Stimulated activated effector memory CD8-positive, alpha-beta T cell treated with anti-CD3 and anti-CD28 coated beads, Interleukin-12 subunit alpha, Interleukin-12 subunit beta, amount 100 ng/mL, for 72 hours (primary cell): ENCODE results near the gene MCF2L.
"Not testable (repeated sequence)": the region's sequence is repeated elsewhere in the genome, so short reads cannot be mapped to it uniquely, and the experiment has no call there.

Source experiments
- ATAC-seq: fragments of 150-1000 bp; cut with Tn5 transposase; 2 replicates; pipeline ENCODE4 v1.10.0; 2021
- DNase-seq, 2 donors: peaks; one replicate each; pipeline ENCODE4 v3.0.0; 2021 to 2022; ENCODE audit warnings: low spot score in 2 of 2
- H3K27ac Mint-ChIP-seq: one replicate; pipeline ENCODE4 v1.8.0; 2022; ENCODE audit warnings: mild to moderate bottlenecking, mixed read lengths
- H3K36me3 Mint-ChIP-seq: one replicate; pipeline ENCODE4 v1.8.0; 2022; ENCODE audit warnings: mild to moderate bottlenecking, mixed read lengths
- H3K4me1 Mint-ChIP-seq: one replicate; pipeline ENCODE4 v1.8.0; 2022; ENCODE audit warnings: mixed read lengths
- H3K4me3 Mint-ChIP-seq: one replicate; pipeline ENCODE4 v1.8.0; 2022; ENCODE audit warnings: mild to moderate bottlenecking, mixed read lengths
- H3K9me3 Mint-ChIP-seq: one replicate; pipeline ENCODE4 v1.8.0; 2022; ENCODE audit warnings: mixed read lengths

Gene MCF2L

DNA sequence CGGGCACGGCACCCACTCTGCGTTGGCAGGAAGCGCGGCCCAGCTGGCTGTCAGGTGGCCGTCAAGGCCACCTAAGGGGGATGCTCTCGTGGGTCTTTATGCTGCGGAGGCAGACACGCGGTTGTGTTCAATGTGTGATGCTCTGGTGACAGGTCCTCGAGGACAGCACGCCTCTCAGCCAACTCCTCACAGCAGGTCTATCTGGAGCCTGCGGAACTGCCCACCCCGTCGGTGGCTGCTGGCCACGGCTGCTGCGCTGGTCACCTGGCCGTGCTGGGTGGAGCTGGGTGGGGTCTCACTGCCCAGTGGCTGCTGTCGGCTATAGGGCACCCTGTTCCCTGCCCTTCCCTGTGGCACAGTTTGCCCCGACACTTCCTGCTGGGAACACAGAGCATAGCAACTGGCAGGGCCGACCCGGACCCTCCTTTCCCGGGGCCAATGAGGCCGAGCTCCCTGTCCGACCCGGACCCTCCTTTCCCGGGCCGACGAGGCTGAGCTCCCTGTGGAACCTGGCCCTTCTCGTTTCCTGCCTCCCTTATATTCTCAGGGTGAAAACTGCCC, 122.3 kb downstream of the MCF2L start:
- no peak overlapping the region for H3K27ac Mint-ChIP-seq
- DNase-seq (no peak), ATAC-seq (no peak)
- H3K9me3 Mint-ChIP-seq = no peaks in the 10 kb centered on the region
- no peaks in the 10 kb centered on the region for H3K36me3 Mint-ChIP-seq
- H3K4me3 Mint-ChIP-seq = no peak overlapping the region
- no peaks in the 10 kb centered on the region for H3K4me1 Mint-ChIP-seq

DNA sequence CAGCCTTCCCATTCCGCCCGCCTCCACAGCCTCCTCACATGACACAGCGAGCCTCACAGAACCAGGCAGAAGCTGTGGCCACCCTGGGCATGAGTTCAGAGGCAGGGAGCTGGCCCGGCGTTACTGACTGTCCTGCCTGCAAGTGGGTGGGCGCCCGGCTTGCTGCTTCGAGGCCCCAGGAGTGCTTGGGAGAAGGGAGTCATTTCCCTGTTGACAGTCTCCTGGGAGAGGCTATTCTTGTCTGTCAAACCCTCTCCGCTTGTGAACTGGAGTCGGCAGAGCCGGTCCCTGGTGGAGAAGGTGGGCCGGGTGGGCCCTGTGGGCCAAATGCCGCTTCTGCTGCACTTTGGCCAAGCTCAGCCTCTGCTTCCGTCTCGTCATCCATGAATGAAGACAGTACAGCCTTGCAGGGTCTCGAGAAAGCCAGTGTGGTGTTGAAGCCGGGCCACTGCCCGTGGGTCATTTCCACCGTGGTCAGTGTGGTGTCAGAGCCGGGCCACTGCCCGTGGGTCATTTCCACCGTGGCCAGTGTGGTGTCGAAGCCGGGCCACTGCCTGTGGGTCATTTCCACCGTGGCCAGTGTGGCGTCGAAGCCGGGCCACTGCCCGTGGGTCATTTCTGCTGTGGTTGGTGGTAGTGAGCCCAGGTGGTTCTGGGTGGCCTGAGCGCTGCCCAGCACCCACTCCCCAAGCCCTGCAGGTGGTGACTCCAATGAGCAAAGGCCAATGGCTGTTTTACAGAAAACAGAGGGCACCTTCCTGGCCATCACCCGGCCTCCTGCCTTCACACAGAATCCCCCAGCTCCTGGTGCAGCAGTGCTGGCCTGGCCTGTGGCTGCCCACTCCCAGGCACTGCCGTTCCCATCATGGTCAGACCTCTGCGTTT, 123.1 kb downstream of the MCF2L start:
- no peak overlapping the region for H3K4me3 Mint-ChIP-seq
- DNase-seq (no peak), ATAC-seq (no peak)
- no peaks in the 10 kb centered on the region for H3K4me1 Mint-ChIP-seq
- H3K9me3 Mint-ChIP-seq = no peaks in the 10 kb centered on the region
- no peak overlapping the region for H3K27ac Mint-ChIP-seq
- H3K36me3 Mint-ChIP-seq = no peaks in the 10 kb centered on the region

DNA sequence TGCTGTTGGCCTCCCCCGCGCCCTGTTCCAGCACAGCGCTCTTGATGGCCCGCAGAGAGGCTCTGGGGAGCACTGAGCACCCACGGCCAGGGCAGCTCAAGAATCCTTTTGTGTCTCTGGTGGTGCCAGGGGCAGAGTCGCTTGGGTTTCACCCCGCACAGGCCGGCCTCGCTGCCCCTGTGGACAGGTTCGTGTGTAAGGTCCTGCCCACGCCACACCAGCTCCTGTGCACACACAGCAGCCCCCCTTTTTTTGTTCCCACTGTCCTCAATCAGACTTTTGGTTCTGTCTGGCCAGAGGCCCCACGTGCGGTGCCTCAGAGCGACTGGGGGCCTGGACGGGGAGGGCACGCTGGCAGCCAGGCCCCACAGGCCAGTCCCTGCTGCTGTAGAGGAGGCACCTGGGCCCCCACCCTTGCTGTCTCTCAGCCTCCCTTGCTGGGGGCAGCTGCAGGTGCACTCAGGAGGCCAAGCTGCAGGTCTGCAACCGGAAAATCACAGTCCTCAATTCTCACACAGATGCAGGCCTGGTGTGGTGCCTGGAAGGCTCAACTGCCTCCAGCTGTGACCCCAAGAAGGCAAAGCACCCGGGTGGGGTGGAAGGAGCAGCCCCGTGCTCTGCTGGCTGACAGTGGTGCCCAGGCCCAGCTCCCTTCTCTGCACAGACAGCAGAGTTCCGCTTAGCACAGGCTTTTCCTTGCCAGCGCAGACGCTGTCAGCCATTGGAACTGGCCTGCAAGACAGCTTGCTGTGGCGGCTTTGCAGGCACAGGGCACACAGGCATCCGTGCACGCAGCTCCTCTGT, 124.0 kb downstream of the MCF2L start:
- Mint-ChIP-seq H3K4me3 (no peak overlapping the region), H3K36me3 (no peaks in the 10 kb centered on the region), H3K9me3 (no peaks in the 10 kb centered on the region), H3K27ac (no peak overlapping the region), H3K4me1 (no peaks in the 10 kb centered on the region)
- DNase-seq = no peak
- no peak for ATAC-seq

DNA sequence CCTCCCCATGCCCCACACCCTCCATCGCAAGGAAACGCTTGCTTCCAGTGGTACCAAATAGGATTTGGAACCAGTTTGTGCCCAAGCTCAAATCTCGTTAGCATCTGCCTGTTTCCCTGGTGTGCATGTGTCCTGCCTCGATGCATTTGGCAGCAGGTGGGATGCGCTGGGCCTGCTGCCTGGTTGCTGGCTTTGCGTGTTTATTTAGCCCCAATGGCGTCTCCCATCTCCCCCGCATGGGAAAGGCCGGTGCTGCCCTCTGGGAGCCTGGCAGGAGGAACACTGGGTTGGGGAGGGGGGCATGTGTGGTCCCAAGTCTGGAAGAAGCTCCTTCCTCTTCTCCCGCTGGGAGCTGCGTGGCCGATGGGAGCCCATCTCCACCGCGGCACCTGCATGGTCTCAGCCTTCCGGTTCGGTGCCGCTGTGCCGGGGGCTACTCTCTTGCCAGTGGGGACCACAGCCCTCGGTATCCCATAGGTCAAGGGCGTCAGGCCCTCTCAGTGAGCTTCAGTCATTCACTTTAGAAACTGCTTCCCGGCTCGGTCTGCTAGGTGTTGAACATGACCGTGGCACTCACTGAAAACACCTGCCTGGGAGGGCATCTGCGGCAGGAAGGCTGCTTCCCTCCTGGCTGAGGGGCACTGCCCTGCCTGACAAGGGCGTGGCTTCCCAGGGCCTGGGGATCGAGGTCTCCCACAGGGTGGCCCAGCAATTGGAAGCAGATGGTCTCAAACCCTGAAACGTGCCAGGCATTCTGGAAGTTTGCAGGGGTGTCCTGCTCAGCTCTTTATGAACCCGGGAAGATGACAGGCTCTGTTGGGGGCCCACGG, 124.8 kb downstream of the MCF2L start:
- H3K27ac Mint-ChIP-seq = no peak overlapping the region
- H3K4me1 Mint-ChIP-seq = no peaks in the 10 kb centered on the region
- no peak for ATAC-seq
- no peaks in the 10 kb centered on the region for H3K9me3 Mint-ChIP-seq
- no peak for DNase-seq
- H3K4me3 Mint-ChIP-seq = no peak overlapping the region
- no peaks in the 10 kb centered on the region for H3K36me3 Mint-ChIP-seq

DNA sequence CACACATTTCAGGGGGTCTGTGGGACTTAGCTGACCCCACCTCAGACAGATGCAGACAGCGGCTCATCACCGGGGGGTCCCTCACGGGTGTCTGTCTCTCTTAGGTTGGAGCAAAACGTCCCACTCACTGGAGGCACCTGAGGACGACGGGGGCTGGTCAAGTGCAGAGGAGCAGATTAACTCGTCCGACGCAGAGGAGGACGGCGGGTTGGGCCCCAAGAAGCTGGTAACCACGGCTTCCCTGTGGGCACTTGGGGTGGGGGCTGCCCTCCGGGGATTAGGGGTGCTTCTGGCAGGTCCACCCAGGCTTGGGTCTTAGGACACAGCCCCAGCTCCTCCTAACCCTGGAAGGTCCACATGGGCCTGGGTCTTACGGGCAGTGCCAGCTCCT, 125.4 kb downstream of the MCF2L start:
- Mint-ChIP-seq H3K4me3 (no peak overlapping the region), H3K27ac (no peak overlapping the region), H3K4me1 (no peaks in the 10 kb centered on the region), H3K36me3 (no peaks in the 10 kb centered on the region), H3K9me3 (no peaks in the 10 kb centered on the region)
- no peak for ATAC-seq
- no peak for DNase-seq

DNA sequence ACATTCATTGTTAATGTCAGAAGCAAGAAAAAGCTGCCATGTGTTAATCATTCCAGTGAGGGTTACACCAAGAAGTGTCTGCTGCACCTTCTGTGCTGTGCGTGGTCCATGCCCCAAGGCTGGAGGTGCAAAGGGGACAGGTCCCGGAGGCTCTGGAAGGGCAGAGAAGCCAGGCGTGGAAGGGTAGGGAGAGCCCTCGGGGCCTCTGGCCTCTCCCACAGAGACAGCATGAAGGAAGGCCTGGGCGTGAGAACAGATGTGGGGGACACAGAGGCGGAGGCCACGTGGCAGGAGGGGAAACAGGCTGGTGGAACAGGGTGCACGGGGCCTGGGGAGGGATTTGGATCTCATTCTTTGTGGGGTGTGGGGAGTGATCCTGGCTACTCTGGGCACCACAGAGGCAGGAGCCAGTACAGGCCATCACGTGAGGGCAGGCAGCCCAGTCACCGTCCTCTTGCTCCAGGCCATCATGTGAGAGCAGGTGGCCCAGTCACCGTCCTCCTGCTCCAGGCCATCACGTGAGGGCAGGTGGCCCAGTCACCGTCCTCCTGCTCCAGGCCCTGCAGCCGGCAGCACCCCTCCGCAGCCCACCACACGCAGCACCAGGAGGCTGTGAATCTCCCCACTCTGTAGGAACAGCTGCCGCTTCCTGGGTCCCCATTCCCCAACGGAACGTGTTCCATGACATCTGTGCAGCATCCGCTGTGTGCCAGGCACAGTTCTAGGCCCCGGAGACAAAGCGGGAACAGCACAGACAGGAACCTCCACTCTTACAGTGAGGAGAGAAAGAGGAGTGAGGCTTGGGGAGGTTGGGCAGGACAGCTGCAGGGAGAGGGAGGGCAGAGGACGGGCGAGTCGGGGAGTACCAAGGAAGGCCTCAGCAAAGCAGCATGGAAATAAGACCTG, 126.4 kb downstream of the MCF2L start:
- DNase-seq (no peak), ATAC-seq (no peak)
- Mint-ChIP-seq H3K4me1 (no peaks in the 10 kb centered on the region), H3K4me3 (no peak overlapping the region), H3K27ac (no peak overlapping the region), H3K36me3 (no peaks in the 10 kb centered on the region), H3K9me3 (no peaks in the 10 kb centered on the region)

DNA sequence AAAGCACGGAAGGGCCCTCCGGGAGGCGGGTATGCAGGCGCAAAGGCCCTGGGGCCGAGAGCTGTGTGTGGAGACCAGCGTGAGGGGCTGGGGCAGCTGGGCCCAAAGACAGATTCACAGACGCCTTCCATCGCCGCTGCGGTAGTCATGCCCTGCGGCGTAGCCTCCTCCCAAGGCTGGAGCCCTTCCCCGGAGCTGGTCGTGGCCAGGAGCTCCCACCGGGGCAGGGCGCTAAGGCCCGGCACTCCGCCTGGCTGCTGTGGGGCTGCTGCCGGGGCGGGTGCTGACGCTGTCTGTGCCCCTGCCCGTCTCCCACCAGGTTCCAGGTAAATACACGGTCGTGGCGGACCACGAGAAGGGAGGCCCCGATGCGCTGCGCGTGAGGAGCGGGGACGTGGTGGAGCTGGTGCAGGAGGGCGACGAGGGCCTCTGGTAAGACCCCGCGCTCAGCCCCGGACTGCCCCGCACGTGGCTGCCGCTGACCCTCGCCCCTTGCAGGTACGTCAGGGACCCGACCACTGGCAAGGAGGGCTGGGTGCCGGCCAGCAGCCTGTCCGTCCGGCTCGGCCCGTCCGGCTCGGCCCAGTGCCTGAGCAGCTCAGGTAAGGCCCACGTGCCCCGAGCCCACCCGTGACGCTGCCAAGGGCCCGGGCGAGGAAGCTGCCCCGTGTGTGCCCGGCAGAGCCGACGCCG, 127.2 kb downstream of the MCF2L start:
- H3K4me1 Mint-ChIP-seq = no peaks in the 10 kb centered on the region
- H3K4me3 Mint-ChIP-seq = no peak overlapping the region
- ATAC-seq = no peak
- no peak for DNase-seq
- no peaks in the 10 kb centered on the region for H3K36me3 Mint-ChIP-seq
- H3K9me3 Mint-ChIP-seq = no peaks in the 10 kb centered on the region
- H3K27ac Mint-ChIP-seq = no peak overlapping the region

DNA sequence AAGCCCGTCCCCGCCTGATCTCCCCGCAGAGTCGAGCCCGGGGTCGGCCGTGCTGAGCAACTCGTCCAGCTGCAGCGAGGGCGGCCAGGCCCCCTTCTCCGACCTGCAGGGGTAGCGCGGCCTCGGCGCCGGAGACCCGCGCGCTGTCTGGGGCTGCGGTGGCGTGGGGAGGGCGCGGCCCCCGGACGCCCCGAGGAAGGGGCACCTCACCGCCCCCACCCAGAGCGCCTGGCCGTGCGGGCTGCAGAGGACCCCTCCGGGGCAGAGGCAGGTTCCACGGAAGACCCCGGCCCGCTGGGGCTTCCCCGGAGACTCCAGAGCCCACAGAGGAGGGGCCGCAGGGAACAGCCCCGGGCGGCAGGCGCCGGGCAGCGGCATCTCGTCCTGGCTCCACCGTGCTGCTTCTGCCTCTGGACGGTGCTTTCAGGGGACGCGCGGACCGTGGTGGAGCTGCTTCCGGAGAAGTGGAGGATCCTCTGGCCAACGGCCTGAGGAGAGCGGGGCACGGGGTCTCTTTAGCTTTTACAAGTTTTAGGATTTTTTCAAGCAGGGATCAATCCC, 127.8 kb downstream of the MCF2L start:
- ATAC-seq (no peak), DNase-seq (no peak)
- Mint-ChIP-seq H3K4me1 (no peaks in the 10 kb centered on the region), H3K4me3 (no peak overlapping the region), H3K27ac (no peak overlapping the region), H3K9me3 (no peaks in the 10 kb centered on the region), H3K36me3 (no peaks in the 10 kb centered on the region)

DNA sequence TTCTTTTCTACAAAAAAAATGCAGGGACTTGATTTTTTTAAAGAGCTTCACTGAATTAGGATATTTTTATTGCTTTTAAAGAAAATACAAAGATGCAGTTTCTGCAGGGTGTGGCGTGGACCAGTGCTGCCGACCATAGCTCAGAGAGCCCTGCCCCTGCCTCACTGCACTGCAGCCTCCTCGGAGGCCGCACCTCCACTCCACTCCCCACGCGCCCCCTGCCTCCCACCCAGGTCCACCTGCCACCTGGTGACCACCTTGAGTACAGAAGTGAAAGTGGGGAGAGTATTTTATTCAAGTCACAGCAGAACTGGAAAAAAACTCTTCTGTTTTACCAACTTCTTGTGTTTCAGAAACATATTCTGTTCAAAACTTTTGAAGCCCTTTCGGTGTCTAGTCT, 128.6 kb downstream of the MCF2L start:
- ATAC-seq (no peak), DNase-seq (no peak)
- no peak overlapping the region for H3K27ac Mint-ChIP-seq
- no peak overlapping the region for H3K4me3 Mint-ChIP-seq
- H3K9me3 Mint-ChIP-seq = no peaks in the 10 kb centered on the region
- no peaks in the 10 kb centered on the region for H3K4me1 Mint-ChIP-seq
- no peaks in the 10 kb centered on the region for H3K36me3 Mint-ChIP-seq

DNA sequence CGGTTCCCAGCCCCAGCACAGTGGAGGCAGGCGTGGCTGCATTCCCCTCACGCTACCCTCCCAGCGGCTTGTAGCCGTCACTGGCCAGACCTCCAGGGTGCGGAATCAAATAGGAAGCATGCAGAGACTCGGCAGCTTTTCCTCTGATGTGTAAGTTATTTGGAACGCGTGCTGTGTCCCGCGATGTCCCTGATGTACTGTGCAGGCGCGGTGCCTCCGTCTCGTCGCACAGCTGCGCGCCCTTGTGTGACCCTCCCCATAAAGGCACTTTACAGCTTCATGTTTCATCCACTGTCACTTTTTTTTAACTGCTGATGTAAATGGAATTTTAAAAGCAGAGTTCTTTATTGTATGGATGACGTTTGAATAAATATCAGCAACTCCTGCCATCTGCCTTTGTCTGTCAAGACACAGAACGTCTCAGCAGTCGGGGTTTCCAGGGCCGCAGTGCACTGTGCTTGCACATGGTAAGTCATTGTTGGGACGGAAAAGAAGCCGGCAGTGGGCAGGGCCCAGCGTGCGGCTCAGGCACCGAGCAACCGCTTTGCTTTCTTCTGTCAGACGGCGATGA, 129.2 kb downstream of the MCF2L start:
- no peak overlapping the region for H3K4me3 Mint-ChIP-seq
- no peak overlapping the region for H3K27ac Mint-ChIP-seq
- DNase-seq (no peak), ATAC-seq (no peak)
- no peaks in the 10 kb centered on the region for H3K9me3 Mint-ChIP-seq
- H3K4me1 Mint-ChIP-seq = no peaks in the 10 kb centered on the region
- no peaks in the 10 kb centered on the region for H3K36me3 Mint-ChIP-seq

DNA sequence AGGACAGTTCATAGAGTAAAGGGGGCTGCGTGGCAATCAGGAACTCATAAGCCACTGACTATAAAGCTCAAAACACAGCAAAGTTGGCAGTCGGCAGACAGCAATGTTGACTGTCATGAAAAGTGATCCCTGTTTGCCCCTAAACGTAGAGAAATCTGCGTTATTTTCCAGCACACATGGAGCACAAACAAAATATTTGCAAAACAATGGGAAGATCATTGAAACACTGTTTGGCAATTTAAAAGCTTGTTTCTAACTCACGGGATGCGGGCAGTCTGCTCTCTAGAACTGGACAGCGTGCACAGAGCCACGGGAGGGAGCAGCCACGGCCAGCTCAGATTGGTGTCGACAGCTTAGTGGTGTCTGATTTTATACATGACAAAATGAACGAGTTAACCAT, 130.1 kb downstream of the MCF2L start:
- no peak for DNase-seq
- Mint-ChIP-seq H3K4me3 (no peak overlapping the region), H3K4me1 (no peaks in the 10 kb centered on the region), H3K27ac (no peak overlapping the region), H3K9me3 (no peaks in the 10 kb centered on the region), H3K36me3 (no peaks in the 10 kb centered on the region)
- ATAC-seq = no peak

DNA sequence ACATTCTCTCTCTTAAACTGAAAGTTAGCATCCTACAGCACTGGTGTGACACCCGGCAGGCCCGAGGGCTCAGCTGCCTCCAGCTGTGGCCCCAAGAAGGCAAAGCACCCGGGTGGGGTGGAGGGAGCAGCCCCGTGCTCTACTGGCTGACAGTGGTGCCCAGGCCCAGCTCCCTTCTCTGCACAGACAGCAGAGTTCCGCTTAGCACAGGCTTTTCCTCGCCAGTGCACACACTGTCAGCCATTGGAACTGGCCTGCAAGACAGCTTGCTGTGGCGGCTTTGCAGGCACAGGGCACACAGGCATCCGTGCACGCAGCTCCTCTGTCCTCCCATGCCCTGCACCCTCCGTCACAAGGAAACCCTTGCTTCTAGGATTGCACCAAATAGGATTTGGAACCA, 133.3 kb downstream of the MCF2L start:
- DNase-seq, H3K36me3 Mint-ChIP-seq, ATAC-seq, H3K27ac Mint-ChIP-seq, H3K9me3 Mint-ChIP-seq, H3K4me3 Mint-ChIP-seq, H3K4me1 Mint-ChIP-seq: not testable (repeated sequence)

DNA sequence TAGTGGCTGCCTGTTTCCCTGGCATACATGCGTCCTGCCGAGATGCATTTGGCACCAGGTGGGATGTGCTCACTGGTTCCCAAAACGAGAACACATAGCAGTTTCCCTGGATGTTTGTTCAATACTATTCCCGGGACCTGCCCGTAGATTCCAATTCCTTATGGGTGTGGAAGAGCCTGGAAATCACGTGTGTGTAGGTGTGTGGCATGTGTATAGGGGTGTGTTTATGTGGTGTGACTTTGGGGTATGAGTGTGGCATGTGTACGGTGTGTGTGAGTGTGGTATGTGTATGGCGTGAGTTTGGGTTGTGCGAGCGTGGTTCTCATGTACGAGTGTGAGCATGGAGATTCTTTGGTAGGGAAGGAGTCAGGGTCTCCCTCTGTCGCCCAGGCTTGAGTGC, 133.7 kb downstream of the MCF2L start:
- no peak overlapping the region for H3K27ac Mint-ChIP-seq
- ATAC-seq (no peak), DNase-seq (no peak)
- H3K4me3 Mint-ChIP-seq = no peak overlapping the region
- H3K36me3 Mint-ChIP-seq = peaks cover 8% of the 10 kb centered on the region
- no peaks in the 10 kb centered on the region for H3K9me3 Mint-ChIP-seq
- no peaks in the 10 kb centered on the region for H3K4me1 Mint-ChIP-seq
